PC-9 (cell line): ENCODE data around the gene LRP1. TPM values are rescaled to one million over a fixed set of nuclear protein-coding genes. Genes with fewer than 3 reads are reported as not detected.

Source experiments
- BruUV-seq: library from RNA; stranded (reverse); fragments of 400-500 nt; replicated peaks from 2 replicates; lab custom pipeline; 2021; lab: Mats Ljungman, UMichigan
- CTCF ChIA-PET: fragments of 300-600 bp; sonication (Branson Sonifier 250); formaldehyde crosslinking; loops from one replicate; lab custom pipeline; 2022; ENCODE audit warnings: antibody characterized with exemption; lab: Charles Lee
- POLR2A ChIA-PET: fragments of 300-600 bp; sonication (Branson Sonifier 250); formaldehyde crosslinking; loops from one replicate; lab custom pipeline; 2022; ENCODE audit warnings: antibody characterized with exemption; ENCODE audit not compliant: unreplicated experiment; lab: Charles Lee
- DNase-seq, 2 experiments: peaks; one replicate each; pipeline versions ENCODE4 v3.0.0 to v3.0.0-alpha.2; 2015 to 2022; ENCODE audit warnings: mixed read lengths in 1 of 2
- H2AFZ ChIP-seq: fragments of 200-600 bp; sonication (generic); 2 replicates; pipeline ENCODE4 v1.8.1; 2017; ENCODE audit warnings: antibody characterized with exemption
- H3F3A ChIP-seq: fragments of 200-600 bp; sonication (generic); 2 replicates; pipeline ENCODE4 v1.8.1; 2017; ENCODE audit warnings: antibody characterized with exemption, mild to moderate bottlenecking, low read depth; ENCODE audit not compliant: insufficient read depth
- H3K27ac ChIP-seq: fragments of 200-600 bp; sonication (generic); 2 replicates; pipeline ENCODE4 v1.6.1; 2016; ENCODE audit warnings: mixed run types
- H3K27me3 ChIP-seq: fragments of 200-600 bp; sonication (generic); 2 replicates; pipeline ENCODE4 v1.6.1; 2016; ENCODE audit warnings: low read depth, mixed run types; ENCODE audit not compliant: insufficient read depth
- H3K36me3 ChIP-seq: fragments of 200-600 bp; sonication (generic); 2 replicates; pipeline ENCODE4 v1.6.1; 2016; ENCODE audit warnings: low read depth, mixed run types
- H3K4me1 ChIP-seq: fragments of 200-600 bp; sonication (generic); replicated peaks from 2 replicates; pipeline ENCODE4 v1.6.1; 2016; ENCODE audit warnings: mixed run types; ENCODE audit not compliant: insufficient read depth
- H3K4me2 ChIP-seq: fragments of 200-600 bp; sonication (generic); 2 replicates; pipeline ENCODE4 v1.6.1; 2017; ENCODE audit warnings: mixed run types
- H3K4me3 ChIP-seq: fragments of 200-600 bp; sonication (generic); 2 replicates; pipeline ENCODE4 v1.6.1; 2016; ENCODE audit warnings: mixed run types
- H3K79me2 ChIP-seq: fragments of 200-600 bp; sonication (generic); 2 replicates; pipeline ENCODE4 v1.6.1; 2017; ENCODE audit warnings: low read depth, mixed run types
- H3K9me2 ChIP-seq: fragments of 200-600 bp; sonication (generic); 2 replicates; pipeline ENCODE4 v1.8.1; 2017; ENCODE audit warnings: mild to moderate bottlenecking; ENCODE audit not compliant: insufficient read depth
- H3K9me3 ChIP-seq: fragments of 200-600 bp; sonication (generic); 2 replicates; pipeline ENCODE4 v1.8.1; 2016; ENCODE audit warnings: low read depth; ENCODE audit not compliant: insufficient read depth
- H4K20me1 ChIP-seq: fragments of 200-600 bp; sonication (generic); 2 replicates; pipeline ENCODE4 v1.8.1; 2017; ENCODE audit not compliant: insufficient read depth
- EZH2 ChIP-seq: fragments of 200-600 bp; sonication (generic); IDR thresholded peaks from 2 replicates; pipeline ENCODE4 v1.8.0; 2017; ENCODE audit warnings: antibody characterized with exemption, low read depth
- intact Hi-C: fragments of 100-400 bp; cut with micrococcal nuclease; formaldehyde crosslinking; loops from one replicate; pipeline ENCODE4 v1.10.0; 2022; ENCODE audit not compliant: unreplicated experiment
- total RNA-seq: library from RNA; stranded (reverse); gene quantifications from 2 replicates; pipeline ENCODE4 v1.2.3, GENCODE V29; 2021
- TF ChIP-seq, protein P1 (sequence below): fragments of 200-600 bp; sonication (generic); conservative IDR thresholded peaks from 2 replicates; pipeline ENCODE4 v1.6.1; 2017; ENCODE audit warnings: mixed run types, antibody characterized with exemption, mild to moderate bottlenecking, moderate library complexity

LRP1 gene
- total RNA-seq, 1 experiment from 2014 or later, result 51.4 TPM

DNA sequence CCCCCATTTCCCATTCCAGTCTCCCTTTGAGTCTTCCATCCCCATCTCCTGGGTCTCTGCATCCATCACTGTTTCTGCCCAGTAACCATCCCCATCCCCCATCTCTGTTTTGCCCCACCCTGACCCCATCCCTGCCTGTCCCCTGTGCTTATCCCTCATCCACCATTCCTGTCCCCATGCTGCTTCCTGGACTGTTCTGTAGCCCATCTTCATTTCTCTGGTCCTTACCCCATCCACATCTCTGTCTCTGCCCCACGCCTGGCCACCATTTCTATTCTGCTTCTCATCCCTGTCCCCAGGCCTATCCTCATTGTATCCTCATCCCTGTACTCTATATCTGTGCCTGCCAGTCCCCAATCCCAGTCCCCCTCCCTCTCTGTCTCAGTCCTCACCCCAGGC lies 92.5 kb downstream of the LRP1 start:
- Histone ChIP-seq H3K36me3 (no peaks in the 10 kb centered on the region), H4K20me1 (peaks cover 6% of the 10 kb centered on the region; the same call in 1 of the 2 replicates), H3K27ac (no peak overlapping the region), H3K27me3 (no peaks in the 10 kb centered on the region), H3K4me3 (no peak overlapping the region), H2AFZ (no peak overlapping the region), H3K9me2 (no peaks in the 10 kb centered on the region), H3F3A (peaks cover 1% of the 10 kb centered on the region; the same call in 1 of the 2 replicates), H3K4me2 (no peak overlapping the region), H3K4me1 (peaks cover 11% of the 10 kb centered on the region; the same call in 1 of the 2 replicates), H3K79me2 (no peaks in the 10 kb centered on the region), H3K9me3 (no peaks in the 10 kb centered on the region)
- no peak for TF ChIP-seq EZH2
- TF ChIP-seq, protein P1, sequence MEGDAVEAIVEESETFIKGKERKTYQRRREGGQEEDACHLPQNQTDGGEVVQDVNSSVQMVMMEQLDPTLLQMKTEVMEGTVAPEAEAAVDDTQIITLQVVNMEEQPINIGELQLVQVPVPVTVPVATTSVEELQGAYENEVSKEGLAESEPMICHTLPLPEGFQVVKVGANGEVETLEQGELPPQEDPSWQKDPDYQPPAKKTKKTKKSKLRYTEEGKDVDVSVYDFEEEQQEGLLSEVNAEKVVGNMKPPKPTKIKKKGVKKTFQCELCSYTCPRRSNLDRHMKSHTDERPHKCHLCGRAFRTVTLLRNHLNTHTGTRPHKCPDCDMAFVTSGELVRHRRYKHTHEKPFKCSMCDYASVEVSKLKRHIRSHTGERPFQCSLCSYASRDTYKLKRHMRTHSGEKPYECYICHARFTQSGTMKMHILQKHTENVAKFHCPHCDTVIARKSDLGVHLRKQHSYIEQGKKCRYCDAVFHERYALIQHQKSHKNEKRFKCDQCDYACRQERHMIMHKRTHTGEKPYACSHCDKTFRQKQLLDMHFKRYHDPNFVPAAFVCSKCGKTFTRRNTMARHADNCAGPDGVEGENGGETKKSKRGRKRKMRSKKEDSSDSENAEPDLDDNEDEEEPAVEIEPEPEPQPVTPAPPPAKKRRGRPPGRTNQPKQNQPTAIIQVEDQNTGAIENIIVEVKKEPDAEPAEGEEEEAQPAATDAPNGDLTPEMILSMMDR, result no peak
- intact Hi-C loops, result no loop called here
- ChIA-PET CTCF (no interaction called here), POLR2A (no interaction called here)
- DNase-seq, result no peak
- no TSS peak for BruUV-seq

DNA sequence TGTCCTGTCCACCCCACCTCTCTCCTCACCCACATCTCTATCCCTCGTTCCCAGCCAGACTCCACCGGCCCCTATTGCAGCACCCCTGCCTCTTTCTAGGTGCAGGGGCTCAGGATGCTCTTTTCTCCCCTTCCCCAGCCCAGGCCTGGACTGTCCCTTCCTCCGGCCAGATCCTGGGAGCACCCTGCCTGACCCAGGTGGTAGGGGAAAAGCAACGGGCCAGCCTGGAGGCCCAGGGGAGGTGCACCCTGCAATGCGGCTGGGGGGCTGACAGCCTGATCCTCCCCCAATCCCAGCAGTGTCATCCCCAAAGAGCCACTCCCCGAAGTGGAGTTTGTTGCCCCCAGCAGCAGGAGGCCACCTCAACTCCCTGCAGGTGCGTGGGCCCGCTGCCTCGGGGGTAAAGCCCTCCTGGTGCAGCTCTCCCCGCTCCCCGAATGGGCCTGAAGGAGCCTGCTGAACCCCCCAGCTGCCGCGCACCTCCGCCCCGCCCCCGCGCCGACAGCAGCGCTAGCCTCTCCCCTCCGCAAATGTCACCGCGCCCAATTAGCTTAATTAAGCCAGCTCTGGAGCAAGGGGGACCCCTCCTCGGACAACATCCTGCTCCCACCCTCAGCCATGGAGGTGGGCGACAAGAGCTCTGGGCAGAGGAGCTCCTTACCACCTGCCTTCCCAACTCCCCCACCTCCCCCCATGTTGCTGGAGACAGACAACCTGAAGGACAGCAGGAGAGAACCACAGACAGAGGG lies 93.1 kb downstream of the LRP1 start:
- Histone ChIP-seq H3K27me3 (no peaks in the 10 kb centered on the region), H3K4me3 (no peak overlapping the region), H3K4me1 (peaks cover 11% of the 10 kb centered on the region; the same call in 1 of the 2 replicates), H3K4me2 (no peak overlapping the region), H4K20me1 (peaks cover 6% of the 10 kb centered on the region; the same call in 1 of the 2 replicates), H3K9me3 (no peaks in the 10 kb centered on the region), H3K79me2 (no peaks in the 10 kb centered on the region), H3K9me2 (no peaks in the 10 kb centered on the region), H3K27ac (no peak overlapping the region), H3F3A (no peaks in the 10 kb centered on the region), H3K36me3 (no peaks in the 10 kb centered on the region), H2AFZ (no peak overlapping the region)
- ChIA-PET CTCF (no interaction called here), POLR2A (no interaction called here)
- no TSS peak for BruUV-seq
- intact Hi-C loops, result no loop called here
- TF ChIP-seq EZH2, result no peak
- TF ChIP-seq, protein P1, result no peak
- DNase-seq, result no peak

- DNase-seq, result no peak
- Histone ChIP-seq H3F3A (no peaks in the 10 kb centered on the region; the same call in 1 of the 2 replicates), H4K20me1 (peaks cover 6% of the 10 kb centered on the region; the same call in 1 of the 2 replicates), H3K9me3 (no peaks in the 10 kb centered on the region), H3K4me2 (no peak overlapping the region), H3K36me3 (no peaks in the 10 kb centered on the region), H3K4me3 (no peak overlapping the region), H3K27ac (no peak overlapping the region), H3K79me2 (no peaks in the 10 kb centered on the region), H3K27me3 (no peaks in the 10 kb centered on the region), H3K9me2 (no peaks in the 10 kb centered on the region), H2AFZ (no peak overlapping the region), H3K4me1 (peaks cover 15% of the 10 kb centered on the region; the same call in 1 of the 2 replicates)
- CTCF ChIA-PET, result no interaction called here
- no peak for TF ChIP-seq EZH2
- BruUV-seq, result no TSS peak
- POLR2A ChIA-PET, result interaction anchor here (0.5 to 0.7 kb wide), 2 partner anchors 95 to 629 kb away, joined by 3 to 4 read pairs; no protein-coding TSS in a partner anchor
- intact Hi-C loops, result no loop called here
Observed at GRCh38 chr12:57222286-57223190, 94.3 kb downstream of the LRP1 start.
